OCI-LY3 (cell line): ENCODE data around the gene CLEC16A.

ENCODE experiments used
- H2AFZ ChIP-seq: fragments of 200-600, 300-600 bp; shearing (Covaris generic); 2 replicates; pipeline ENCODE4 v1.6.0; 2014; ENCODE audit warnings: antibody characterized with exemption, low read depth, low read length
- H3K27ac ChIP-seq: fragments of 200-600, 300-600 bp; sonication (generic); 2 replicates; pipeline ENCODE4 v1.5.1; 2014; ENCODE audit warnings: mild to moderate bottlenecking, low read length, moderate library complexity, mixed read lengths
- H3K27me3 ChIP-seq: fragments of 200-600, 300-600 bp; sonication (generic); 2 replicates; pipeline ENCODE4 v1.6.1; 2014; ENCODE audit warnings: low read depth, low read length, mixed read lengths
- H3K36me3 ChIP-seq: fragments of 200-600, 300-600 bp; sonication (generic); replicated peaks from 2 replicates; pipeline ENCODE3; 2014; ENCODE audit warnings: low read depth, low read length, mixed read lengths
- H3K4me1 ChIP-seq: fragments of 300-600, 200-600 bp; sonication (generic); 2 replicates; pipeline ENCODE4 v1.6.1; 2014; ENCODE audit warnings: low read length, mixed read lengths
- H3K4me2 ChIP-seq: fragments of 200-600, 300-600 bp; sonication (generic); 2 replicates; pipeline ENCODE4 v1.6.1; 2014; ENCODE audit warnings: low read length, mixed read lengths
- H3K4me3 ChIP-seq: fragments of 300-600, 200-600 bp; sonication (generic); 2 replicates; pipeline ENCODE4 v1.5.1; 2014; ENCODE audit warnings: antibody characterized with exemption, mild to moderate bottlenecking, low read length, moderate library complexity
- H3K79me2 ChIP-seq: fragments of 300-600, 200-600 bp; shearing (Covaris generic); 2 replicates; pipeline ENCODE4 v1.6.1; 2014; ENCODE audit warnings: mild to moderate bottlenecking, low read length, mixed read lengths
- H3K9ac ChIP-seq: fragments of 300-600, 200-600 bp; shearing (Covaris generic); 2 replicates; pipeline ENCODE4 v1.6.0; 2014; ENCODE audit warnings: mild to moderate bottlenecking, low read length, moderate library complexity
- H3K9me3 ChIP-seq: fragments of 200-600, 300-600 bp; shearing (Covaris generic); 2 replicates; pipeline ENCODE4 v1.6.1; 2014; ENCODE audit warnings: low read length, mixed read lengths; ENCODE audit not compliant: insufficient read depth
- H4K20me1 ChIP-seq: fragments of 200-600, 300-600 bp; sonication (generic); 2 replicates; pipeline ENCODE4 v1.6.1; 2016; ENCODE audit warnings: low read length, mixed read lengths; ENCODE audit not compliant: insufficient read depth
- EZH2phosphoT487 ChIP-seq: fragments of 200-600 bp; shearing (Covaris generic); IDR thresholded peaks from 2 replicates; pipeline ENCODE4 v1.6.1; 2018; ENCODE audit warnings: antibody characterized with exemption, mixed run types, low read depth
- TF ChIP-seq, protein P1 (sequence below): fragments of 200-600, 300-600 bp; sonication (generic); IDR thresholded peaks from 2 replicates; pipeline ENCODE4 v1.5.1; 2014; ENCODE audit warnings: antibody characterized with exemption, low read length, low read depth

The CLEC16A gene

DNA sequence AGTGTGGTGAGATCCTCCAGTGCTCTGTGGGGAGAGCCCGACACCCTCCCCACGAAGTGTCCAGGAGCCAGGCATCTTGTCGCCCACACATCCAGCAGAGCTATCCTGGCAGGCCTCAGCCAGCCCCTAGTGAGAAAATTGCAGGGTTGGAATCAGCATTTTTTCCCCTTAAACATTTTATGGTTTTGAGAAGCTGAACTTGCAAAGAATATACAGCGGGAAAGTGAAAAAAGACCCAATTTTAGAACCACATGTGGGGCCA lies 227.0 kb downstream of the CLEC16A start:
- Histone ChIP-seq H4K20me1 (no peaks in the 10 kb centered on the region), H3K79me2 (no peaks in the 10 kb centered on the region), H3K36me3 (peaks cover 11% of the 10 kb centered on the region), H2AFZ (no peak overlapping the region), H3K27ac (no peak overlapping the region), H3K4me1 (peaks cover 37% of the 10 kb centered on the region), H3K9me3 (no peaks in the 10 kb centered on the region), H3K4me2 (no peak overlapping the region), H3K4me3 (no peak overlapping the region), H3K9ac (no peak overlapping the region), H3K27me3 (no peaks in the 10 kb centered on the region)
- no peak for TF ChIP-seq EZH2phosphoT487

DNA sequence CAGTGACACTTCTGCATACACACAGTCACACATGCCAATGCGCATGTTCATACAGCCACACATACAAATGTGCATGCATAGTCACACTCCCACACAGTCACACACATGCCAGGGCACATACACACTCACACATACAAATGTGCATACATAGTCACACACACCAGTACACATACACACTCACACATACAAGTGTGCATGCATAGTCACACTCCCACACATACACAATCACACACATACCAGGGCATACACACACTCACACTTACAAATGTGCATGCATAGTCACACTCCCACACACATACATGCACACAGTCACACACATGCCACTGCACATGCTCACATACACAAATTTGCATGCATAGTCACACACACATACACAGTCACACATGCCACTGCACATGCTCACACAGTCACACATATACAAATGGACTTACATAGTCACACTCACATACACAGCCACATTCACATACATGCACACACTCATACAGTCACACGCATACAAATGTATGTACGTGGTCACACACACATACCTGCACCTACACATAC lies 227.5 kb downstream of the CLEC16A start:
- Histone ChIP-seq H3K79me2 (no peaks in the 10 kb centered on the region), H3K9me3 (no peaks in the 10 kb centered on the region), H3K36me3 (peaks cover 11% of the 10 kb centered on the region), H3K27ac (no peak overlapping the region), H3K4me1 (peaks cover 41% of the 10 kb centered on the region), H4K20me1 (no peaks in the 10 kb centered on the region), H3K4me3 (no peak overlapping the region), H3K27me3 (no peaks in the 10 kb centered on the region), H3K9ac (no peak overlapping the region), H3K4me2 (no peak overlapping the region), H2AFZ (no peak overlapping the region)
- TF ChIP-seq, protein P1, sequence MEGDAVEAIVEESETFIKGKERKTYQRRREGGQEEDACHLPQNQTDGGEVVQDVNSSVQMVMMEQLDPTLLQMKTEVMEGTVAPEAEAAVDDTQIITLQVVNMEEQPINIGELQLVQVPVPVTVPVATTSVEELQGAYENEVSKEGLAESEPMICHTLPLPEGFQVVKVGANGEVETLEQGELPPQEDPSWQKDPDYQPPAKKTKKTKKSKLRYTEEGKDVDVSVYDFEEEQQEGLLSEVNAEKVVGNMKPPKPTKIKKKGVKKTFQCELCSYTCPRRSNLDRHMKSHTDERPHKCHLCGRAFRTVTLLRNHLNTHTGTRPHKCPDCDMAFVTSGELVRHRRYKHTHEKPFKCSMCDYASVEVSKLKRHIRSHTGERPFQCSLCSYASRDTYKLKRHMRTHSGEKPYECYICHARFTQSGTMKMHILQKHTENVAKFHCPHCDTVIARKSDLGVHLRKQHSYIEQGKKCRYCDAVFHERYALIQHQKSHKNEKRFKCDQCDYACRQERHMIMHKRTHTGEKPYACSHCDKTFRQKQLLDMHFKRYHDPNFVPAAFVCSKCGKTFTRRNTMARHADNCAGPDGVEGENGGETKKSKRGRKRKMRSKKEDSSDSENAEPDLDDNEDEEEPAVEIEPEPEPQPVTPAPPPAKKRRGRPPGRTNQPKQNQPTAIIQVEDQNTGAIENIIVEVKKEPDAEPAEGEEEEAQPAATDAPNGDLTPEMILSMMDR = no peak
- no peak for TF ChIP-seq EZH2phosphoT487

DNA sequence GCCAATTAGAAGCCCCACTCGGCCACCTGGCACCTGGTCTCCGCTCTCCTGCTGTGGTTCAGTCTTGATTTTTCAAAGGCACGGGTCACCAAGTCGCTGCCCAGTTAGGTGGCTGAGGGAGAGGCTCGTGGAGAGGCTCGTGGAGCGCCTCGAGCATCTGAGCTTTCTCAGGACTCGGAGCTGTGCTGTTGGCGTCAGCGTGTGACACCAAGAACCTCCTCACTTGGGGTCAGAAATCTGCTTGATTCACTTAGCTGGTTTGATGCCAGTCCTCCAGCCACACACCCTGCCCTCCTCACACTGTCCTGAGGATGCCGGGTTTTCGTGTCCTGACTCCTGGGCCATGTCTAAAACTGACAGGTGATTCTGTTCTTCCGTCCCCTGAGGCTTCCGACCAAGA lies 229.1 kb downstream of the CLEC16A start:
- TF ChIP-seq, protein P1 = no peak
- TF ChIP-seq EZH2phosphoT487 = no peak
- Histone ChIP-seq H3K4me3 (no peak overlapping the region), H4K20me1 (no peaks in the 10 kb centered on the region), H3K36me3 (peaks cover 11% of the 10 kb centered on the region), H2AFZ (no peak overlapping the region), H3K27ac (no peak overlapping the region), H3K4me1 (peaks cover 47% of the 10 kb centered on the region), H3K27me3 (no peaks in the 10 kb centered on the region), H3K9ac (no peak overlapping the region), H3K4me2 (no peak overlapping the region), H3K79me2 (no peaks in the 10 kb centered on the region), H3K9me3 (no peaks in the 10 kb centered on the region)

DNA sequence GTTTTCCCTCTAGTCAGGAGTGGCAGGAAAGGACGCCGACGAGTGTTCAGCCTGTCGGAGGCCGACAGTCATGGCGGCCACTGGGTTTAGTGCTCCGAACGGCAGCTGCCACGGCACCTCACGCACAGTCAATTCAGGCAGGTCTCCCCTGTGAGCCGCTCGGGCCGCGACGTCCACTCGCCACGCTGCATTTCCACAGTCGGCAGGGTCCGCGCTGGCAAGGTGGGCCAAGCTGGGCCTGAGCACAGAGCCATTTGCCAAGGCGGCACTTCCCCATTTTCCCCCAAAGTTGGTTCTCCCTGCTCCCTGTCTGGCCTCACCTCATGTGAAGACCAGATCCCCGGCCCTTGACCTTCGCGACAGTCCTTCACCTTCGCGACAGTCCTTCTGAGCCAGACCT lies 229.8 kb downstream of the CLEC16A start:
- no peaks in the 10 kb centered on the region for H4K20me1 ChIP-seq
- peaks cover 54% of the 10 kb centered on the region for H3K4me1 ChIP-seq
- peaks cover 16% of the 10 kb centered on the region for H3K36me3 ChIP-seq
- no peak overlapping the region for H2AFZ ChIP-seq
- no peaks in the 10 kb centered on the region for H3K79me2 ChIP-seq
- H3K27me3 ChIP-seq = no peaks in the 10 kb centered on the region
- no peak overlapping the region for H3K9ac ChIP-seq
- TF ChIP-seq, protein P1 = no peak
- TF ChIP-seq EZH2phosphoT487 = no peak
- H3K9me3 ChIP-seq = no peaks in the 10 kb centered on the region
- H3K4me3 ChIP-seq = no peak overlapping the region
- peak overlapping the region; percentile 97 for H3K27ac ChIP-seq
- 0 out of 2 replicates have a peak overlapping the region, but pooled peaks have one; percentile 54 for H3K4me2 ChIP-seq
